Gastrocnemius medialis (tissue), 4 donors: ENCODE data around the gene LEAP2. TPM values are rescaled to one million over a fixed set of nuclear protein-coding genes. Genes with fewer than 3 reads are reported as not detected.
A peak's percentile ranks its signal among the peaks of the same experiment; 100 is the strongest.

ENCODE experiments used
- ATAC-seq, 2 donors: fragments of 150-250 bp; one replicate each; pipeline ENCODE4 v1.9.1; 2016
- DNase-seq, 2 donors: peaks; one replicate each; pipeline ENCODE4 v3.0.0-alpha.2; 2019
- H3K27ac ChIP-seq, 4 donors: fragments of 200-600 bp; sonication (generic); 1 replicate in 1 of 4; 2 replicates in 3 of 4; pipeline ENCODE4 v1.5.1; 2016 to 2018; ENCODE audit warnings: mild to moderate bottlenecking in 2 of 4, moderate library complexity in 1 of 4
- H3K27me3 ChIP-seq, 3 donors: fragments of 200-600 bp; sonication (generic) in 2 of 3; 1 replicate in 1 of 3; 2 replicates in 2 of 3; pipeline versions ENCODE4 v1.5.1 to v1.6.0; 2016 to 2019; ENCODE audit warnings: mild to moderate bottlenecking in 1 of 3, moderate library complexity in 1 of 3
- H3K36me3 ChIP-seq, 2 donors: fragments of 200-600 bp; sonication (generic) in 1 of 2; one replicate each; pipeline ENCODE4 v1.5.1; 2017 to 2018
- H3K4me1 ChIP-seq, 2 donors: fragments of 200-600 bp; sonication (generic) in 1 of 2; one replicate each; pipeline ENCODE4 v1.5.1; 2016 to 2017; ENCODE audit warnings: mild to moderate bottlenecking in 2 of 2
- H3K4me3 ChIP-seq, 4 donors: fragments of 200-600 bp; sonication (generic) in 3 of 4; 1 replicate in 1 of 4; 2 replicates in 3 of 4; pipeline ENCODE4 v1.5.1; 2016 to 2019; ENCODE audit warnings: mild to moderate bottlenecking in 2 of 4
- H3K9me3 ChIP-seq, 3 donors: fragments of 200-600 bp; sonication (generic) in 2 of 3; 1 replicate in 1 of 3; 2 replicates in 2 of 3; pipeline ENCODE4 v1.5.1; 2016 to 2019
- CTCF ChIP-seq, 5 experiments: fragments of 450-650 bp in 3 of 5; fragments of 200-600 bp in 2 of 5; sonication (generic) in 2 of 5; IDR thresholded peaks in 4 of 5; conservative IDR thresholded peaks in 1 of 5; 1 replicate in 4 of 5; 2 replicates in 1 of 5; pipeline ENCODE4 v1.5.1; 2016 to 2019; ENCODE audit warnings: antibody characterized with exemption in 5 of 5, mild to moderate bottlenecking in 3 of 5, moderate library complexity in 3 of 5
- POLR2A ChIP-seq, 2 donors: fragments of 450-650 bp; IDR thresholded peaks; one replicate each; pipeline ENCODE4 v1.6.1; 2017; ENCODE audit warnings: antibody characterized with exemption in 2 of 2, mild to moderate bottlenecking in 2 of 2, moderate library complexity in 2 of 2
- in situ Hi-C, 4 donors: fragments of 200-750 bp; cut with MboI; loops; one replicate each; pipeline versions ENCODE4 v1.15.0 to v1.8.0; 2017; ENCODE audit warnings: low sequenced_read_pairs in 4 of 4
- intact Hi-C: fragments of 100-400 bp; cut with DNase I; formaldehyde crosslinking; loops from one replicate; pipeline ENCODE4 v1.15.1; 2023; ENCODE audit warnings: low total_unique reads
- total RNA-seq, 4 donors: library from RNA; depleted of rRNA; stranded (reverse); fragments of >200 nt; gene quantifications; one replicate each; pipeline versions ENCODE4 v1.1.0 to v1.2.3, GENCODE V29; 2016

LEAP2 gene
- total RNA-seq, 4 donors from 2014 or later: 0.52 to 3.3 (median 0.88) TPM

DNA sequence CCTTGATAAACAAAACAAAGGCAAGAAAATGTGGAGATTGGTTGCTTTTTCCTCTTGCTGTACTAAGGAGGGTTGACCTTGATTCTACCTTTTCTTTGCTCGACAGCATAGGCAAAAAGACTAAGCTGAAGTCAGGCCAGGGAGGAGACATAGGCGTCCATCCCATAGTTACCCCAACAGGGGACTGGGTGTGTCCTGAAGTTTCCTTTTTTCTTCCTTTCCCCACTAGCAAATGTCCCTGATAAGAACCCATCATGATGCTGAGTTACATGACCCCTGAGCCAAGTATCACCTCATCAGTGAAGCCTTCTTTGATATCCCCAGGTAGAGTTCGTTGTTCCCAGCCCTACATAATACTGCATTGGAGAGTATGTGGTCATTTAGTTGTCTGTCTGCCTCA is 33.2 kb upstream of the LEAP2 start:
- H3K27ac ChIP-seq: peak overlapping the region in 1 of 4 donors; percentile 18
- in situ Hi-C loops: no loop called here

DNA sequence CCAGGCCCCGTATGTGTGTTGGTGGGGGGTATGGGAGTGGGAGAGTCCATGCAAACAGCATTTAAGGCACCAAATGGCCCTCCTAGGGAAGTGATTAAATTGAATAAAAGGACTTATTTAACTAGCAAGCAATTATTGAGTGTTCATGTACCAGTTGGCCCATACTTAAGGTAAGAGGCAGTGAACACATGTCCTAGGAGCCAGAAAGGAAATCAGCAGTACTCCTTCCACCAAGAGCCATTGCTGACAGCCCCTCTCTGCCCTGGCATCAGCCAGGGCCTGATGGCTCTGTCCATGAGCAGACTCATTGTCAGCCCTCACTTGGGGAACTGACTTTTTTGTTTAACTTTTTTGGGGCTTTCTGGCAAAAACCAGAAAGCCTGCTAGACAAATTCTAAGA is 32.6 kb upstream of the LEAP2 start:
- intact Hi-C loops (no loop called here), in situ Hi-C loops (no loop called here)
- no peak for DNase-seq
- no peak overlapping the region for H3K27ac ChIP-seq
- no peaks in the 10 kb centered on the region for H3K27me3 ChIP-seq
- no peaks in the 10 kb centered on the region for H3K4me1 ChIP-seq
- H3K36me3 ChIP-seq: no peaks in the 10 kb centered on the region
- no peak for TF ChIP-seq CTCF (IDR thresholded peaks at IDR 0.05 in 4 of 5, conservative IDR thresholded peaks at IDR 0.05 in 1 of 5)
- TF ChIP-seq POLR2A (IDR thresholded peaks at IDR 0.05): no peak
- ATAC-seq: no peak
- no peak overlapping the region for H3K4me3 ChIP-seq
- no peaks in the 10 kb centered on the region for H3K9me3 ChIP-seq

More for the DNA sequence above, 33.2 kb upstream of the LEAP2 start:
- DNase-seq (no peak), ATAC-seq (no peak)
- no peaks in the 10 kb centered on the region for H3K36me3 ChIP-seq
- H3K9me3 ChIP-seq: no peaks in the 10 kb centered on the region
- no peaks in the 10 kb centered on the region for H3K27me3 ChIP-seq
- intact Hi-C loops: no loop called here
- no peak overlapping the region for H3K4me3 ChIP-seq
- TF ChIP-seq POLR2A (IDR thresholded peaks at IDR 0.05): no peak
- no peak for TF ChIP-seq CTCF (IDR thresholded peaks at IDR 0.05 in 4 of 5, conservative IDR thresholded peaks at IDR 0.05 in 1 of 5)
- no peaks in the 10 kb centered on the region for H3K4me1 ChIP-seq

DNA sequence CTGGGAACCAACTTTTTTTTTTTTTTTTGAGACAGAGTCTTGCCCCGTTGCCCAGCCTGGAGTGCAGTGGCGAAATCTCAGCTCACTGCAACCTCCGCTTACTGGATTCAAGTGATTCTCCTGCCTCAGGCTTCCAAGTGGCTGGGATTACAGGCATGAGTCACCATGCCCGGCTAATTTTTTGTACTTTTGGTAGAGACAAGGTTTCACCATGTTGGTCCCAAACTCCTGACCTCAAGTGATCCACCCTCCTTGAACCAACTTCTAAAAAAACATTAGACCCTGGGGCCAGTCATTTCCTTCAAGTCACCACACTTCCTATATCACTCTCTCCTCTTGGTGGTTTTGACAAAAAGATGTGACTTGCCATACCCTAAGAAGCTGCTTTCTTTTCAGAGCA is 32.2 kb upstream of the LEAP2 start:
- H3K9me3 ChIP-seq: no peaks in the 10 kb centered on the region
- TF ChIP-seq CTCF (IDR thresholded peaks at IDR 0.05 in 4 of 5, conservative IDR thresholded peaks at IDR 0.05 in 1 of 5): no peak
- no peak for TF ChIP-seq POLR2A (IDR thresholded peaks at IDR 0.05)
- in situ Hi-C loops: no loop called here
- ATAC-seq (no peak), DNase-seq (no peak)
- H3K27ac ChIP-seq: no peak overlapping the region
- no peak overlapping the region for H3K4me3 ChIP-seq
- intact Hi-C loops: no loop called here
- no peaks in the 10 kb centered on the region for H3K4me1 ChIP-seq
- no peaks in the 10 kb centered on the region for H3K36me3 ChIP-seq
- H3K27me3 ChIP-seq: no peaks in the 10 kb centered on the region

GRCh38 chr5:132848270-132848669 is 25.2 kb upstream of the LEAP2 start:
- Histone ChIP-seq H3K27me3 (no peaks in the 10 kb centered on the region), H3K27ac (no peak overlapping the region), H3K9me3 (no peaks in the 10 kb centered on the region), H3K4me1 (no peaks in the 10 kb centered on the region), H3K36me3 (no peaks in the 10 kb centered on the region), H3K4me3 (no peak overlapping the region)
- intact Hi-C loops (no loop called here), in situ Hi-C loops (no loop called here)
- no peak for TF ChIP-seq POLR2A (IDR thresholded peaks at IDR 0.05)
- TF ChIP-seq CTCF (IDR thresholded peaks at IDR 0.05 in 4 of 5, conservative IDR thresholded peaks at IDR 0.05 in 1 of 5): no peak
- no peak for DNase-seq
- no peak for ATAC-seq

- Histone ChIP-seq H3K36me3 (no peaks in the 10 kb centered on the region), H3K4me3 (no peak overlapping the region), H3K9me3 (no peaks in the 10 kb centered on the region), H3K27me3 (no peaks in the 10 kb centered on the region), H3K27ac (no peak overlapping the region), H3K4me1 (no peaks in the 10 kb centered on the region)
- ATAC-seq (no peak), DNase-seq (no peak)
- intact Hi-C loops: no loop called here
- in situ Hi-C loops: no loop called here
- TF ChIP-seq CTCF (IDR thresholded peaks at IDR 0.05 in 4 of 5, conservative IDR thresholded peaks at IDR 0.05 in 1 of 5) (no peak), POLR2A (IDR thresholded peaks at IDR 0.05) (no peak)
These were observed 24.1 kb upstream of the LEAP2 start for GRCh38 chr5:132849347-132849746.
